NB4 (cell line): Measurements from ENCODE around the gene IGSF23.

Experiments
- CTCF ChIP-seq: IDR thresholded peaks from one replicate; pipeline ENCODE4 v1.5.1; 2012; ENCODE audit warnings: low read depth, low read length
- MAX ChIP-seq: IDR thresholded peaks from 2 replicates; pipeline ENCODE4 v1.6.1; 2011; ENCODE audit warnings: low read depth, low read length
- POLR2A ChIP-seq: IDR thresholded peaks from 2 replicates; pipeline ENCODE4 v1.6.1; 2011; ENCODE audit warnings: mild to moderate bottlenecking; ENCODE audit not compliant: insufficient read length; ENCODE audit errors: extremely low read depth

- TF ChIP-seq CTCF: no peak
- peak; percentile 65 for TF ChIP-seq POLR2A
- TF ChIP-seq MAX: peak; percentile 3; the same call in 1 of the 2 replicates
Observed at GRCh38 chr19:44643605-44644401, 30.4 kb downstream of the IGSF23 start, which contains the start of gene PVR.
